Measurements from ENCODE around the gene TRAF1. TPM values are rescaled to one million over a fixed set of nuclear protein-coding genes. Genes with fewer than 3 reads are reported as not detected.

TRAF1 gene
- total RNA-seq, 1 experiment from 2014 or later, result 1.4 TPM

DNA sequence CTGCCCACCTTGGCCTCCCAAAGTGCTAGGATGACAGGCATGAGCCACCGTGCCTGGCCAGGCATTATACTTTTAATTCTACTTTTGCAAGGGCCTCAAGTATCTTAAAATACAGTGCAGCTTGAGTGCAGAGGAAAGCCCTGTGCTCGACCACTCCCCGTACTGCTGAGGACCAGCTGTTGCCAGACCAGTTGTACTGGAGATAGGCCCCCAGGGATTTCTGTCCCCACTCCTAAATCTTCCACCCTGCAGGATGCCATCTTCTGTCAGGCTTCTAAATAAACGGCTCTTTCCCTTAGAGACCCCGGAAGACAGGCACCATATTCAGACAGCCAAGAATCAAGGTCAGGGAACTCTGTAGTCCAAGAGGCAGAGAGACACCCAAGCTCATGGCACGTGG lies 67.2 kb downstream of the TRAF1 start:
- no peaks in the 10 kb centered on the region for H3K9me3 ChIP-seq (ENCODE audit: control insufficient read depth, low read depth, low read length)
- H3K4me3 Mint-ChIP-seq, result no peak overlapping the region
- H2AK5ac ChIP-seq (ENCODE audit: insufficient read length, low read length), result no peak overlapping the region
- no peaks in the 10 kb centered on the region for H4K20me1 ChIP-seq (ENCODE audit: control insufficient read depth, insufficient read depth, insufficient read length)
- no peaks in the 10 kb centered on the region for H3K27me3 Mint-ChIP-seq (ENCODE audit: low read depth)
- no peaks in the 10 kb centered on the region for H3K27me3 ChIP-seq (ENCODE audit: insufficient read depth, low read length)
- no peaks in the 10 kb centered on the region for H3K79me2 ChIP-seq (ENCODE audit: insufficient read depth, low read length)
- no peak overlapping the region for H2BK15ac ChIP-seq (ENCODE audit: low read depth, low read length)
- H3K4ac ChIP-seq (ENCODE audit: low read depth, low read length), result no peak overlapping the region
- no peak overlapping the region for H3K56ac ChIP-seq (ENCODE audit: insufficient read length, low read depth, low read length)
- H2BK120ac ChIP-seq (ENCODE audit: low read depth, low read length, poor library complexity, severe bottlenecking), result no peak overlapping the region
- H3K23me2 ChIP-seq (ENCODE audit: insufficient read length, low read depth, low read length, poor library complexity, severe bottlenecking), result no peaks in the 10 kb centered on the region
- no peak overlapping the region for H2BK20ac ChIP-seq (ENCODE audit: low read depth, low read length, poor library complexity, severe bottlenecking)
- no peaks in the 10 kb centered on the region for H3K4me1 ChIP-seq (ENCODE audit: insufficient read depth, low read length)
- H3K18ac ChIP-seq (ENCODE audit: insufficient read length, low read depth, low read length), result no peak overlapping the region
- H3K9me3 Mint-ChIP-seq, result no peaks in the 10 kb centered on the region
- no peak overlapping the region for H4K5ac ChIP-seq (ENCODE audit: insufficient read length, low read depth, low read length)
- H4K91ac ChIP-seq (ENCODE audit: insufficient read length, low read depth, low read length), result no peak overlapping the region
- DNase-seq, result no peak
- no peak overlapping the region for H3K9ac ChIP-seq (ENCODE audit: extremely low read depth, insufficient read length, low read length)
- H3K27ac Mint-ChIP-seq, result no peak overlapping the region
- no peak overlapping the region for H3T11ph ChIP-seq (ENCODE audit: low read length)
- no CpG with 5 or more reads among the region's 6 CpGs for WGBS (ENCODE audit: extremely low coverage, insufficient read length, low lambda C conversion rate)
- peaks cover 0 to 68% (median 25%) of the 10 kb centered on the region in 3 experiments; a peak in 4 of 7 replicates for H3K36me3 Mint-ChIP-seq (ENCODE audit: insufficient read depth in 1 of 3, low read depth in 3 of 3)
- H3K4me1 Mint-ChIP-seq, result peaks cover 0 to 9% of the 10 kb centered on the region in 2 experiments; a peak in 1 of 4 replicates
- no peak overlapping the region for H3K27ac ChIP-seq (ENCODE audit: insufficient read length, low read depth, low read length)
- no peak overlapping the region for H2BK5ac ChIP-seq (ENCODE audit: insufficient read length, low read length)
- TF ChIP-seq, protein P1, sequence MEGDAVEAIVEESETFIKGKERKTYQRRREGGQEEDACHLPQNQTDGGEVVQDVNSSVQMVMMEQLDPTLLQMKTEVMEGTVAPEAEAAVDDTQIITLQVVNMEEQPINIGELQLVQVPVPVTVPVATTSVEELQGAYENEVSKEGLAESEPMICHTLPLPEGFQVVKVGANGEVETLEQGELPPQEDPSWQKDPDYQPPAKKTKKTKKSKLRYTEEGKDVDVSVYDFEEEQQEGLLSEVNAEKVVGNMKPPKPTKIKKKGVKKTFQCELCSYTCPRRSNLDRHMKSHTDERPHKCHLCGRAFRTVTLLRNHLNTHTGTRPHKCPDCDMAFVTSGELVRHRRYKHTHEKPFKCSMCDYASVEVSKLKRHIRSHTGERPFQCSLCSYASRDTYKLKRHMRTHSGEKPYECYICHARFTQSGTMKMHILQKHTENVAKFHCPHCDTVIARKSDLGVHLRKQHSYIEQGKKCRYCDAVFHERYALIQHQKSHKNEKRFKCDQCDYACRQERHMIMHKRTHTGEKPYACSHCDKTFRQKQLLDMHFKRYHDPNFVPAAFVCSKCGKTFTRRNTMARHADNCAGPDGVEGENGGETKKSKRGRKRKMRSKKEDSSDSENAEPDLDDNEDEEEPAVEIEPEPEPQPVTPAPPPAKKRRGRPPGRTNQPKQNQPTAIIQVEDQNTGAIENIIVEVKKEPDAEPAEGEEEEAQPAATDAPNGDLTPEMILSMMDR (conservative IDR thresholded peaks at IDR 0.05), result no peak
- H3K79me1 ChIP-seq (ENCODE audit: insufficient read depth, low read depth, low read length, poor library complexity, severe bottlenecking), result no peaks in the 10 kb centered on the region
- no peak overlapping the region for H2AFZ ChIP-seq (ENCODE audit: low read length)
- no peak overlapping the region for H3K14ac ChIP-seq (ENCODE audit: insufficient read depth, low read length)
- no peak overlapping the region for H3K4me2 ChIP-seq (ENCODE audit: insufficient read depth, insufficient read length, low read length)
- no peak overlapping the region for H2BK12ac ChIP-seq (ENCODE audit: insufficient read length, low read depth, low read length)
- H4K8ac ChIP-seq (replicated peaks; ENCODE audit: insufficient read length, low read depth, low read length), result no peak overlapping the region
- no peak overlapping the region for H3K23ac ChIP-seq (ENCODE audit: insufficient read length, low read depth, low read length)
